ENCODE results near the gene SCT.

The SCT gene

GRCh38 chr11:621838-622237, 5.1 kb downstream of the SCT start:
- no peak for DNase-seq (ENCODE audit: low spot score)

- DNase-seq (ENCODE audit: low spot score), result no peak
Observed at GRCh38 chr11:620935-621814, 5.8 kb downstream of the SCT start.

GRCh38 chr11:620201-620600, 6.8 kb downstream of the SCT start:
- DNase-seq (ENCODE audit: low spot score), result no peak

GRCh38 chr11:619628-620050, 7.3 kb downstream of the SCT start:
- no peak for DNase-seq (ENCODE audit: low spot score)

- no peak for DNase-seq (ENCODE audit: low spot score)
Observed at GRCh38 chr11:618856-619627, 7.9 kb downstream of the SCT start.

- DNase-seq (ENCODE audit: low spot score), result no peak
Observed at GRCh38 chr11:617912-618682, 8.9 kb downstream of the SCT start.

- no peak for DNase-seq (ENCODE audit: low spot score)
Observed at GRCh38 chr11:617199-617911, 9.6 kb downstream of the SCT start.

GRCh38 chr11:616320-617198, 10.4 kb downstream of the SCT start:
- DNase-seq (ENCODE audit: low spot score), result no peak

GRCh38 chr11:615504-616319, 11.3 kb downstream of the SCT start, which contains the start of gene IRF7:
Gene IRF7, minus strand, starts transcription at chr11:615950. Its CDS starts 586 bp downstream, at chr11:615364.
- peak; percentile 87 for DNase-seq (ENCODE audit: low spot score)

- no peak for DNase-seq (ENCODE audit: low spot score)
Observed at GRCh38 chr11:614623-615503, 12.1 kb downstream of the SCT start.

- no peak for DNase-seq (ENCODE audit: low spot score)
Observed at GRCh38 chr11:614021-614622, 12.9 kb downstream of the SCT start.

- peak; percentile 67 for DNase-seq (ENCODE audit: low spot score)
Observed at GRCh38 chr11:613369-613968, 13.5 kb downstream of the SCT start.

- DNase-seq (ENCODE audit: low spot score), result no peak
Observed at GRCh38 chr11:612961-613300, 14.1 kb downstream of the SCT start.

GRCh38 chr11:612201-612960, 14.6 kb downstream of the SCT start:
- DNase-seq (ENCODE audit: low spot score), result no peak

GRCh38 chr11:611001-611996, 15.7 kb downstream of the SCT start:
- no peak for DNase-seq (ENCODE audit: low spot score)

Data from CD4-positive, alpha-beta T cell treated with Interleukin-2 at 100 ng/mL for 4 hours (primary cell).